GM18519 (cell line): ENCODE data around the gene MRPL45.

Experiments
- ATAC-seq: cut with Tn5 transposase; IDR thresholded peaks from one replicate; pipeline ENCODE4 v1.9.1; 2021; ENCODE audit warnings: mild to moderate bottlenecking, moderate library complexity; ENCODE audit not compliant: unreplicated experiment, low FRiP score

Gene MRPL45

GRCh38 chr17:38324772-38325171 lies 27.8 kb downstream of the MRPL45 start:
- ATAC-seq: no peak

GRCh38 chr17:38325221-38325851 lies 28.4 kb downstream of the MRPL45 start:
- no peak for ATAC-seq

- no peak for ATAC-seq
These were observed 30.2 kb downstream of the MRPL45 start for GRCh38 chr17:38326996-38327792.

- ATAC-seq: no peak
These were observed 31.0 kb downstream of the MRPL45 start for GRCh38 chr17:38327936-38328335.

GRCh38 chr17:38328620-38329019 lies 31.7 kb downstream of the MRPL45 start:
- ATAC-seq: no peak

- ATAC-seq: no peak
These were observed 32.3 kb downstream of the MRPL45 start for GRCh38 chr17:38329284-38329683.

- ATAC-seq: no peak
These were observed 33.1 kb downstream of the MRPL45 start for GRCh38 chr17:38329808-38330730.

- ATAC-seq: no peak
These were observed 34.0 kb downstream of the MRPL45 start for GRCh38 chr17:38330941-38331411.

- no peak for ATAC-seq
These were observed 35.8 kb downstream of the MRPL45 start for GRCh38 chr17:38332735-38333134.

- no peak for ATAC-seq
These were observed 36.8 kb downstream of the MRPL45 start for GRCh38 chr17:38333635-38334295.

GRCh38 chr17:38334480-38335364 lies 37.8 kb downstream of the MRPL45 start:
- no peak for ATAC-seq

- no peak for ATAC-seq
These were observed 39.9 kb downstream of the MRPL45 start for GRCh38 chr17:38336838-38337237.

GRCh38 chr17:38338053-38338452 lies 41.1 kb downstream of the MRPL45 start:
- no peak for ATAC-seq

GRCh38 chr17:38338535-38338934 lies 41.6 kb downstream of the MRPL45 start:
- no peak for ATAC-seq

GRCh38 chr17:38339891-38340290 lies 42.9 kb downstream of the MRPL45 start:
- no peak for ATAC-seq

- ATAC-seq: no peak
These were observed 44.2 kb downstream of the MRPL45 start for GRCh38 chr17:38341035-38341721.

- no peak for ATAC-seq
These were observed 46.1 kb downstream of the MRPL45 start for GRCh38 chr17:38342886-38343607.
